Lung (tissue), 12 donors: ENCODE results near the gene ADIPOR2. TPM values are rescaled to one million over a fixed set of nuclear protein-coding genes. Genes with fewer than 3 reads are reported as not detected.

Experiments used
- ATAC-seq: fragments of 200-7000 bp; cut with Tn5 transposase; one replicate; pipeline ENCODE4 v1.9.1; 2020; ENCODE audit warnings: moderate number of reproducible peaks; ENCODE audit not compliant: insufficient read depth, low FRiP score
- DNase-seq, 3 donors: peaks; one replicate each; pipeline ENCODE4 v3.0.0-alpha.2; 2013 to 2017
- H3K27ac ChIP-seq, 2 donors: one replicate each; pipeline ENCODE4 v1.5.1; 2013; ENCODE audit warnings: mild to moderate bottlenecking in 2 of 2, moderate library complexity in 2 of 2, control low read depth in 1 of 2, inconsistent platforms in 1 of 2, low read depth in 1 of 2, low read length in 1 of 2
- H3K27me3 ChIP-seq, 3 donors: one replicate each; pipeline ENCODE4 v1.5.1; 2013; ENCODE audit warnings: low read length in 2 of 3; ENCODE audit not compliant: control insufficient read depth in 3 of 3, insufficient read depth in 3 of 3
- H3K36me3 ChIP-seq, 4 donors: one replicate each; pipeline ENCODE4 v1.5.1; 2013; ENCODE audit warnings: low read length in 4 of 4, mild to moderate bottlenecking in 1 of 4, moderate library complexity in 1 of 4; ENCODE audit not compliant: control insufficient read depth in 4 of 4, insufficient read depth in 4 of 4
- H3K4me1 ChIP-seq, 5 donors: one replicate each; pipeline ENCODE4 v1.5.1; 2013; ENCODE audit warnings: low read length in 5 of 5, mild to moderate bottlenecking in 2 of 5, moderate library complexity in 1 of 5; ENCODE audit not compliant: control insufficient read depth in 5 of 5, insufficient read depth in 5 of 5
- H3K4me3 ChIP-seq: one replicate; pipeline ENCODE4 v1.5.1; 2013; ENCODE audit warnings: mild to moderate bottlenecking, control low read depth, moderate library complexity
- H3K9ac ChIP-seq, 2 donors: one replicate each; pipeline ENCODE4 v1.5.1; 2013; ENCODE audit warnings: low read length in 2 of 2, control low read depth in 1 of 2; ENCODE audit not compliant: insufficient read depth in 1 of 2
- H3K9me3 ChIP-seq, 4 donors: one replicate each; pipeline ENCODE4 v1.5.1; 2013; ENCODE audit warnings: low read length in 3 of 4, mild to moderate bottlenecking in 1 of 4, moderate library complexity in 1 of 4; ENCODE audit not compliant: control insufficient read depth in 4 of 4, insufficient read depth in 3 of 4
- CTCF ChIP-seq: IDR thresholded peaks from 2 replicates; pipeline ENCODE4 v1.5.1; 2012; ENCODE audit warnings: mild to moderate bottlenecking; ENCODE audit errors: control extremely low read depth, extremely low read depth
- WGBS, 2 donors: extraction: QIAGEN DNeasy Blood & Tissue Kit; methylation state at CpG; one replicate each; pipeline ENCODE4 v1.1.7; 2013; 5-methylcytosine and 5-hydroxymethylcytosine counted together
- polyA plus RNA-seq, 2 donors: library from polyadenylated mRNA; stranded (reverse); fragments of 200-250 nt; gene quantifications; one replicate each; pipeline ENCODE4 v1.2.1, GENCODE V29; 2013
- total RNA-seq, 2 donors: library from RNA; depleted of rRNA in 1 of 2; stranded (reverse); fragments of >200 nt in 1 of 2; gene quantifications; one replicate each; pipeline ENCODE4 v1.2.1, GENCODE V29; 2014 to 2021
- donor health status: control.
- donor health status: control.
- donor health status: Bipolar disorder and iron deficiency.
- donor health status: healthy.
- donor health status: DM: yes; HTN: yes; CAD: no.

Gene ADIPOR2
- total and polyA plus RNA-seq, 4 donors, result 31.9 to 61.1 (median 53.6) TPM

- Histone ChIP-seq H3K27ac (no peak overlapping the region), H3K27me3 (peaks cover 15 to 55% (median 34%) of the 10 kb centered on the region in 3 donors), H3K4me1 (peaks cover 0 to 2% (median 0%) of the 10 kb centered on the region in 5 donors), H3K9me3 (peaks cover 0 to 2% (median 0%) of the 10 kb centered on the region in 4 donors), H3K9ac (no peak overlapping the region), H3K36me3 (no peaks in the 10 kb centered on the region), H3K4me3 (no peak overlapping the region)
- ATAC-seq, result no peak
- TF ChIP-seq CTCF, result no peak
- peak in 1 of 3 donors; percentile 21 for DNase-seq
- WGBS, 2 donors, result 25 to 32% methylated on average over 12 of the region's 12 CpGs
Measured at GRCh38 chr12:1821805-1822204, 130.9 kb downstream of the ADIPOR2 start.

GRCh38 chr12:1822699-1823098 is 131.8 kb downstream of the ADIPOR2 start:
- Histone ChIP-seq H3K4me1 (peaks cover 0 to 2% (median 0%) of the 10 kb centered on the region in 5 donors), H3K36me3 (no peaks in the 10 kb centered on the region), H3K27me3 (peaks cover 15 to 50% (median 34%) of the 10 kb centered on the region in 3 donors), H3K9me3 (peaks cover 0 to 1% (median 0%) of the 10 kb centered on the region in 4 donors), H3K4me3 (no peak overlapping the region), H3K27ac (no peak overlapping the region), H3K9ac (no peak overlapping the region)
- DNase-seq (no peak), ATAC-seq (no peak)
- WGBS, 2 donors, result 72 to 81% methylated on average over 9 to 11 of the region's 11 CpGs
- no peak for TF ChIP-seq CTCF

GRCh38 chr12:1823237-1823636 is 132.4 kb downstream of the ADIPOR2 start:
- no peaks in the 10 kb centered on the region for H3K36me3 ChIP-seq
- H3K9me3 ChIP-seq, result peaks cover 0 to 1% (median 0%) of the 10 kb centered on the region in 4 donors
- DNase-seq (no peak), ATAC-seq (no peak)
- H3K4me1 ChIP-seq, result peaks cover 0 to 2% (median 0%) of the 10 kb centered on the region in 5 donors
- H3K9ac ChIP-seq, result no peak overlapping the region
- TF ChIP-seq CTCF, result no peak
- H3K27me3 ChIP-seq, result peaks cover 18 to 50% (median 34%) of the 10 kb centered on the region in 3 donors
- WGBS, 2 donors, result 94 to 98% methylated on average over 10 of the region's 10 CpGs
- H3K4me3 ChIP-seq, result no peak overlapping the region
- no peak overlapping the region for H3K27ac ChIP-seq
